ENCODE results near the gene MAD1L1. TPM values are rescaled to one million over a fixed set of nuclear protein-coding genes. Genes with fewer than 3 reads are reported as not detected.

Gene MAD1L1
- total and polyA plus RNA-seq, 2 of the 4 experiments (the other 2 are of a cell fraction), result 29.0 to 40.9 TPM

DNA sequence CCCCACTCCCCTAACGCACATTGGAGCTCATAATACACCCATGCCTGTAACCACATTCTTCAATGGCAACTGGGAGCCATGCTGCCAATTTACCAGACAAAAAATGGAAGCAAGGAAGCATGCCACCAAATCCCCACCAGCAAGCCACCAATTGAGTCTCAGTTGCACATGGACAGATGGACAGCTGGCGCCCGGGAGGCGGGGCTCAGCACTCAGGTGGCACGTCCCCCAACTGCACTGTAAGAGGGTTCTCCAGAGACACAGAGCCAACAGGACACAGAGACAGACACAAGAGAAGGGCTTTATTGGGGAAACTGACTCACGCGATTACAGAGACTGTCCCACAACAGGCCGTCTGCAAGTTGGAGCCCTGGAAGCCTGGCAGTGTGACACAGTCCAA, 2.5 kb downstream of the MAD1L1 start:
- Histone ChIP-seq H3K14ac (replicated peaks; ENCODE audit: low read depth, low read length) (no peak overlapping the region), H2AK9ac (replicated peaks; ENCODE audit: low read depth, low read length, poor library complexity) (no peak overlapping the region), H3K27ac (ENCODE audit: insufficient read depth, low read length) (no peak overlapping the region), H3K79me1 (ENCODE audit: low read depth in 1 of 2, low read length in 2 of 2) (peaks cover 14 to 59% of the 10 kb centered on the region in 2 experiments), H2BK20ac (ENCODE audit: low read depth, low read length) (no peak overlapping the region), H3K36me3 (ENCODE audit: control insufficient read depth, insufficient read depth, low read length) (peaks cover 33% of the 10 kb centered on the region), H3K27me3 (ENCODE audit: control insufficient read depth, insufficient read depth, low read length) (no peaks in the 10 kb centered on the region), H3K56ac (ENCODE audit: extremely low read depth, insufficient read depth, low read length) (no peak overlapping the region), H3K4ac (ENCODE audit: low read depth, low read length) (no peak overlapping the region), H3K4me1 (ENCODE audit: control insufficient read depth, insufficient read depth, low read length) (peaks cover 3% of the 10 kb centered on the region), H3K18ac (ENCODE audit: low read depth, low read length) (no peak overlapping the region), H3K4me3 (ENCODE audit: insufficient read depth, low read depth, low read length) (no peak overlapping the region), H4K5ac (ENCODE audit: low read depth, low read length) (no peak overlapping the region), H4K91ac (ENCODE audit: insufficient read depth, low read depth, low read length) (no peak overlapping the region), H3K9me3 (ENCODE audit: control insufficient read depth, insufficient read depth, low read length) (no peaks in the 10 kb centered on the region), H2BK5ac (ENCODE audit: low read depth, low read length, poor library complexity, severe bottlenecking) (no peak overlapping the region), H2AFZ (replicated peaks; ENCODE audit: low read length, poor library complexity) (no peak overlapping the region), H2BK15ac (ENCODE audit: low read depth, low read length) (no peak overlapping the region), H3K9me1 (ENCODE audit: insufficient read depth, low read length) (peaks cover 5% of the 10 kb centered on the region; the same call in 1 of the 2 replicates), H2BK120ac (ENCODE audit: low read depth, low read length) (no peak overlapping the region), H2AK5ac (ENCODE audit: low read depth, low read length) (no peak overlapping the region), H3K4me2 (ENCODE audit: low read depth, low read length) (no peak overlapping the region), H3K23ac (ENCODE audit: low read depth, low read length) (no peak overlapping the region), H4K8ac (ENCODE audit: low read depth in 2 of 2, low read length in 2 of 2) (no peak overlapping the region), H4K20me1 (ENCODE audit: insufficient read depth, low read length) (no peaks in the 10 kb centered on the region; the same call in 1 of the 2 replicates), H3K9ac (ENCODE audit: low read depth, low read length) (no peak overlapping the region)
- in situ Hi-C loops (cut with MboI; ENCODE audit: low sequenced_read_pairs) (no loop called here), dilution Hi-C loops (cut with HindIII; ENCODE audit: low sequenced_read_pairs, unreplicated experiment) (no loop called here), intact Hi-C loops (cut with micrococcal nuclease) (no loop called here)
- BruUV-seq (replicated peaks), result no TSS peak
- ChIA-PET POLR2A (ENCODE audit: unreplicated experiment) (no interaction called here), CTCF (no interaction called here)
- TF ChIP-seq CHD1 (IDR thresholded peaks at IDR 0.05; ENCODE audit: low read depth, low read length) (no peak), POLR2A (IDR thresholded peaks at IDR 0.05; ENCODE audit: low read depth, low read length) (no peak), RAD21 (IDR thresholded peaks at IDR 0.05; ENCODE audit: low read length) (no peak), FOS (IDR thresholded peaks at IDR 0.05; ENCODE audit: low read depth, low read length) (no peak), RCOR1 (IDR thresholded peaks at IDR 0.05; ENCODE audit: insufficient replicate concordance, low read length) (no peak)
- TF ChIP-seq, protein P1, sequence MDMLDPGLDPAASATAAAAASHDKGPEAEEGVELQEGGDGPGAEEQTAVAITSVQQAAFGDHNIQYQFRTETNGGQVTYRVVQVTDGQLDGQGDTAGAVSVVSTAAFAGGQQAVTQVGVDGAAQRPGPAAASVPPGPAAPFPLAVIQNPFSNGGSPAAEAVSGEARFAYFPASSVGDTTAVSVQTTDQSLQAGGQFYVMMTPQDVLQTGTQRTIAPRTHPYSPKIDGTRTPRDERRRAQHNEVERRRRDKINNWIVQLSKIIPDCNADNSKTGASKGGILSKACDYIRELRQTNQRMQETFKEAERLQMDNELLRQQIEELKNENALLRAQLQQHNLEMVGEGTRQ (IDR thresholded peaks at IDR 0.05; ENCODE audit: low read depth, low read length), result no peak
- TF ChIP-seq, protein P2, sequence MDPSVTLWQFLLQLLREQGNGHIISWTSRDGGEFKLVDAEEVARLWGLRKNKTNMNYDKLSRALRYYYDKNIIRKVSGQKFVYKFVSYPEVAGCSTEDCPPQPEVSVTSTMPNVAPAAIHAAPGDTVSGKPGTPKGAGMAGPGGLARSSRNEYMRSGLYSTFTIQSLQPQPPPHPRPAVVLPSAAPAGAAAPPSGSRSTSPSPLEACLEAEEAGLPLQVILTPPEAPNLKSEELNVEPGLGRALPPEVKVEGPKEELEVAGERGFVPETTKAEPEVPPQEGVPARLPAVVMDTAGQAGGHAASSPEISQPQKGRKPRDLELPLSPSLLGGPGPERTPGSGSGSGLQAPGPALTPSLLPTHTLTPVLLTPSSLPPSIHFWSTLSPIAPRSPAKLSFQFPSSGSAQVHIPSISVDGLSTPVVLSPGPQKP (IDR thresholded peaks at IDR 0.05; ENCODE audit: borderline replicate concordance, low read depth, low read length), result no peak
- 100% methylated on average over 3 of the region's 8 CpGs; no CpG with 5 or more reads in 1 of the 2 experiments for WGBS, 2 experiments (ENCODE audit: extremely low coverage in 2 of 2, insufficient read length in 1 of 2)
- ATAC-seq (ENCODE audit: low read depth), result no peak
- DNase-seq, result no peak
